HTERT RPE-1 (cell line): ENCODE results near the gene RAB5IF.

Experiments
- in situ Hi-C: fragments of 300-500 bp; cut with MboI; formaldehyde crosslinking; loops from 4 replicates; pipeline ENCODE4 v1.14.3; 2020; ENCODE audit warnings: low sequenced_read_pairs

RAB5IF gene

DNA sequence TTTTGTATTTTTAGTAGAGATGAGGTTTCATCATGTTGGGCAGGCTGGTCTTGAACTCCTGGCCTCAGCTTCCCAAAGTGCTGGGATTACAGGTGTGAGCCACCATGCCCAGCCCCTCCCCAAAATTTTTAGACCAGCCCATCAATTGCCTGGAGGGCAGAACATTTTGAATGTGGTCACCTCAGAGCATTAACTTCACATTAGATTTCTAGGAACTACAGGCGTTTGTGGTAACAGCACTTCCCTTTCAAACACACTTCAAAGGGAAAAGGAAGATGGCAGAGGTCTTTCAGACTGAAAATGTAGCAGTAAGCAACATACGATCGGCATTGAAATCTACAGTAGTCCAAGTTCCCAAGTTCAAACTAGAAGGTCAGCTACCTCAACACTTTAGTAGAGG, 52.7 kb downstream of the RAB5IF start:
- in situ Hi-C loops = no loop called here
